ENCODE measurements around the gene MUC4.
"Not testable (repeated sequence)": the region's sequence is repeated elsewhere in the genome, so short reads cannot be mapped to it uniquely, and the experiment has no call there.

Gene MUC4

DNA sequence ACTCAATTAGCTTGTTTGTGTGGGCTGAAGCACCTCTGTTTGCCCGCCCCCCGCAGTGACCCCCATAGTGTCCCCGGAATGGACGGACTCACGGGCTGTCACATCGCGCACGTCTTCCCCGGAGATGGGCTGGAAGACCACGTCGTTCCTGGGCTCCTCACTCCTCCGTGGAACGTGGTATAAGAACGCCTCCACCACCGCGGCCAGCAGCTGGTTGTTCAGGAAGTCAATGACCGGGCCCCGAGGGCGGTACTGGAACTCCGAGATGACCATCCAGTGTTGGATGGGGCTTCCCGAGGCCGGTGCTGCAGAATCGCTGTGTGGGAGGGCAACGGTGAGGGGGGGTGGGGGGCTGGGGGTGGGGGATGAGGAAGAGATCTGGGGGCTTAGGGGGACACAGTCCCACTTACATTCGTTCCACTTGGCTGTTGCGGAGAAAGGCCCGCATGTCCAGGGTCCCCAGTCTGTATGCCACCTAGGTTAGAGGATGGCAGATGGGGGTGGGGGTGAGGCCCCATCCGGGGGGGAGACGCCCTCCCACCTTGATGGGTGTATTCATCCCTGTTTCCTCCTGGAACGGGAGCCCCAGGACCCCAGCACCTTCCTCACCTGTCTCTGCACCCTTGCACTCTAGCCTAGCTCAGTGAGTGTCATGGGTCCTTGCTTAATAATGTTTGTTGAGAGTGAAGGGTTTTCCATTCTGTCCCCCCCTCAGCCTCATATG, 60.8 kb downstream of the MUC4 start:
- TF ChIP-seq, protein P1, sequence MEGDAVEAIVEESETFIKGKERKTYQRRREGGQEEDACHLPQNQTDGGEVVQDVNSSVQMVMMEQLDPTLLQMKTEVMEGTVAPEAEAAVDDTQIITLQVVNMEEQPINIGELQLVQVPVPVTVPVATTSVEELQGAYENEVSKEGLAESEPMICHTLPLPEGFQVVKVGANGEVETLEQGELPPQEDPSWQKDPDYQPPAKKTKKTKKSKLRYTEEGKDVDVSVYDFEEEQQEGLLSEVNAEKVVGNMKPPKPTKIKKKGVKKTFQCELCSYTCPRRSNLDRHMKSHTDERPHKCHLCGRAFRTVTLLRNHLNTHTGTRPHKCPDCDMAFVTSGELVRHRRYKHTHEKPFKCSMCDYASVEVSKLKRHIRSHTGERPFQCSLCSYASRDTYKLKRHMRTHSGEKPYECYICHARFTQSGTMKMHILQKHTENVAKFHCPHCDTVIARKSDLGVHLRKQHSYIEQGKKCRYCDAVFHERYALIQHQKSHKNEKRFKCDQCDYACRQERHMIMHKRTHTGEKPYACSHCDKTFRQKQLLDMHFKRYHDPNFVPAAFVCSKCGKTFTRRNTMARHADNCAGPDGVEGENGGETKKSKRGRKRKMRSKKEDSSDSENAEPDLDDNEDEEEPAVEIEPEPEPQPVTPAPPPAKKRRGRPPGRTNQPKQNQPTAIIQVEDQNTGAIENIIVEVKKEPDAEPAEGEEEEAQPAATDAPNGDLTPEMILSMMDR (IDR thresholded peaks at IDR 0.05; ENCODE audit: low read depth, low read length), result no peak
- in situ Hi-C loops (cut with HindIII; ENCODE audit: low sequenced_read_pairs), result no loop called here
- DNase-seq (ENCODE audit: low read depth, low spot score), result no peak

DNA sequence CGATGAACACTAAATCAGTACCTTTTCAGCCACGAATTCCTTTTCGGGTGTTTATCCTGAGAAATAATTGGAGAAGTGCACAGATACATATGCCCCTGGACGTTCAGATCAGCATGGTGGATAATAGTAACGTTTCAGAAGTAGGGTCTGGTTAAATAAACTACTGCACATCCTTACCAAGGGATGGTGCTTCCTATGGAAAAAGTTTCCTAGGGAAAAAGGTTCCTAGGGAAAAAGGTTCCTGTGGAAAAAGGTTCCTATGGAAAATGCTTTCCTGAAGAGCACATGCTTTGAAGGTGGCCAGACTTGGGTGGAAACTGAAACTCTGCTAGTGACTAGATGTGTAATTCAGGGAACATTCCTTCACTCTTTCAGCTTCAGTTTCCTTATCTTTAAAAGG, 62.6 kb downstream of the MUC4 start:
- DNase-seq (ENCODE audit: low read depth, low spot score); H3K4me3 ChIP-seq (ENCODE audit: low read depth, low read length); in situ Hi-C loops (cut with HindIII; ENCODE audit: low sequenced_read_pairs): not testable (repeated sequence)

More for the DNA sequence above, 60.8 kb downstream of the MUC4 start:
- H3K4me3 ChIP-seq (ENCODE audit: low read depth, low read length), result no peak overlapping the region

DNA sequence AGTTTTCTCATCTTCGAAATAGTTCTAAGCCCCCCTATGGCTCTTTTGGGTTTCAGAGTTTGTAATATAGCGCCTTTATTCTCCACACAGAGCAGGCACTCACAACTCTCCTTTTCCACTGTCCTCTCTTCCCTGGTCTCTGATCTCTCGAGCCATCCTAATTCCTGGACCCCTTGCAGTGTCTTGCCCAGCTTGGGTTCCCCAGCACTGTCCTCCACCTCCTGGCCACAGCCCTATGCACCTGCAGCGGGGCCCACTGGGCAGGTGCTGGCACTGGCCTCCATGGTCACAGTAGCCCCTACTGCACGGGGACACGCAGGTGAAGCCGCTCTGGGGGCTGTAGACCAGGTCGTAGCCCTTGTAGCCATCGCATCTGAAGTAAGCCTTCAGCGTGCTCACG, 63.1 kb downstream of the MUC4 start:
- in situ Hi-C loops (cut with HindIII; ENCODE audit: low sequenced_read_pairs), result no loop called here
- H3K4me3 ChIP-seq (ENCODE audit: low read depth, low read length), result no peak overlapping the region

DNA sequence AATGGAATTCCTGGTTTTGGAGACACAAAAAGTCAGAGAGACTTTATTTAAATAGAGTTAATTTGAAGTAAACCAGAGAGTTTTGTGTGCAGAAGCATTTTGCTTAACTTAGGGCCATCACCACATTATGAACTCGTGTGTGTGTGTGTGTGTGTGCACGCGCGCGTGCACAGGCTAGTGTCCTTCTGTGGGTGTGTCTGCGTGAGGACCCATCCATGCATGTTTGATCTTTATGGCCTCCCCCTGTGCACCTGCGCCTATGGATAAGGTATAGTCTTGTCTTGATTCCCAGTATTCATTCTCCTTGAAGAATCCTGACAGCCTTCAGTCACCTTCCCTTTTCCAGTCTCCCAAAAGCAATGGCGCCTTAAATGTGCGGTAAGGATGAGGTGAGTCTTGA, 65.0 kb downstream of the MUC4 start:
- no peak for DNase-seq (ENCODE audit: low read depth, low spot score)
- H3K4me3 ChIP-seq (ENCODE audit: low read depth, low read length), result no peak overlapping the region
- in situ Hi-C loops (cut with HindIII; ENCODE audit: low sequenced_read_pairs), result no loop called here
- TF ChIP-seq, protein P1 (IDR thresholded peaks at IDR 0.05; ENCODE audit: low read depth, low read length), result no peak

More for the DNA sequence above, 63.1 kb downstream of the MUC4 start:
- no peak for DNase-seq (ENCODE audit: low read depth, low spot score)
- TF ChIP-seq, protein P1 (IDR thresholded peaks at IDR 0.05; ENCODE audit: low read depth, low read length), result no peak

DNA sequence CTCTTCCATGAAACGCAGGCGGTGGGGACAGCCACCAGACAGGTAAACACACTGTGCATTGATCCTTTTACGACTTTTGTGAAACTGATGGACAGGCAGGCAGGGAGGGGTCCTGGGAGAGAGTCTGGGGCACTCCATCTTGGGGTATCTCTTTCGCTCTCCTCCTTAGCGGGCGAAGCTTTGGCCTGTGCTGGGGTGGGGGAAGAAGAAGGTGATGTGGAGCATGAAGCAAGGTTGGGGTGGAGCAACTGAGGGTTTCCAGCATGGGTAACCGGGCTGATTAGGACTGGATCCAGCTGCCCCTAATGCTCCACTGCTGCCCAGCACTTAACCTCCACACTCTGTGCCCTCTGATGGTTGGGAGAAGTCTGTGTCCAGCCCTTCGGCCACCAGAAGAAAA, 65.4 kb downstream of the MUC4 start:
- TF ChIP-seq, protein P1 (IDR thresholded peaks at IDR 0.05; ENCODE audit: low read depth, low read length), result no peak
- in situ Hi-C loops (cut with HindIII; ENCODE audit: low sequenced_read_pairs), result no loop called here
- no peak overlapping the region for H3K4me3 ChIP-seq (ENCODE audit: low read depth, low read length)
- no peak for DNase-seq (ENCODE audit: low read depth, low spot score)

DNA sequence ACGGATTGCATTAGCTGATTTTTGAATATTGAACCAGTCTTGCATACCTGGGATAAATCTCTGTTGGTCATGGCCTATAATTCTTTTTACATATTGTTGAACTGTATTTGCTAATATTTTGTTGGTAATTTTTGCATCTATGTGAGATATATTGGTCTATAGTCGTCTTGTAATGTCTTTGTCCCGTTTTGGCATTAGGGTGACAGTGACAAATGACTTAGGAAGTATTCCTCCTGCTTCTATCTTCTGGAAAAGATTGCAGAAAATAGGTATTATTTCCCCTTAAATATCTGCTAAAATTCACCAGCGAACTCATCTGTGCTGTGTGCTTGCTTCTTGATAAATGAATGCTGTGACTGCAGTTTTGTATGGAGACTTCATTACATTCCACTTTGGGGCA, 67.3 kb downstream of the MUC4 start:
- in situ Hi-C loops (cut with HindIII; ENCODE audit: low sequenced_read_pairs), result no loop called here
- no peak for DNase-seq (ENCODE audit: low read depth, low spot score)
- TF ChIP-seq, protein P1 (IDR thresholded peaks at IDR 0.05; ENCODE audit: low read depth, low read length), result no peak
- H3K4me3 ChIP-seq (ENCODE audit: low read depth, low read length), result no peak overlapping the region

DNA sequence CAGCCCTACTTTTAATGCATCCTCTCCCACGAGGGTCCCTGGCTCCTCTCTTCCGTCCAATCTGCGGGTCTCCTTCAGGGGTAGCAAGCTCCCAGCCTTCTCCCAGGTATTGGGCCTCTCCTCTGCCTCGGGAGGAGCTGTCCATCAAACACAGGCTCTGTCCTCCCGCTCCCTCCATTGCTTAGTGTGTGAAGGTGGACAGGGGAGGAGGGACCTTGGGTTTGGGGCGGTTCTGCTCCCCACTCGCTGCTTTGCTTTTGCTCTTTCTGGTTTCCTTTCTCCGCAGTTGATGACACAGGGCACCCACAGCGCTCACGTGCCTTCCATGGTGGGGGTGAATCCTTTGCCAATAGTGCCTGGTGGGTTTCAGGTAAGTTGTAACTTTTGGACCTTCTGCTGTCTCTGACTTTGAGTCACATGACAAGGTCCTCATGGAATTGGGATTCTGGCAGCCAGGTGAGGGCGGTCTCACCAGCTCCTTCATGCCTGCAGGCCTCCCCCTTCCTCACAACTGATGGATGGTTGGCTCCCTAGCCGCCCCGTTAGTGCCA, 72.1 kb downstream of the MUC4 start:
- TF ChIP-seq, protein P1 (IDR thresholded peaks at IDR 0.05; ENCODE audit: low read depth, low read length), result no peak
- DNase-seq (ENCODE audit: low read depth, low spot score), result no peak
- in situ Hi-C loops (cut with HindIII; ENCODE audit: low sequenced_read_pairs), result no loop called here
- H3K4me3 ChIP-seq (ENCODE audit: low read depth, low read length), result no peak overlapping the region

All from astrocyte of the spinal cord (primary cell).